Ascending aorta (tissue), 2 donors: Measurements from ENCODE around the gene SUSD3. TPM values are rescaled to one million over a fixed set of nuclear protein-coding genes. Genes with fewer than 3 reads are reported as not detected.

ENCODE experiments used
- DNase-seq, 2 donors: peaks; one replicate each; pipeline ENCODE4 v3.0.0-alpha.2; 2019; ENCODE audit warnings: low spot score in 2 of 2
- H3K27ac ChIP-seq, 2 donors: fragments of 200-600 bp; sonication (generic); one replicate each; pipeline ENCODE4 v1.5.1; 2016 to 2017; ENCODE audit warnings: mild to moderate bottlenecking in 1 of 2
- H3K27me3 ChIP-seq: fragments of 200-600 bp; sonication (generic); one replicate; pipeline ENCODE4 v1.5.1; 2017
- H3K36me3 ChIP-seq, 2 donors: fragments of 200-600 bp; sonication (generic); one replicate each; pipeline ENCODE4 v1.5.1; 2016
- H3K4me1 ChIP-seq, 2 donors: fragments of 200-600 bp; sonication (generic); one replicate each; pipeline ENCODE4 v1.5.1; 2016 to 2017; ENCODE audit warnings: mild to moderate bottlenecking in 1 of 2
- H3K4me3 ChIP-seq, 2 donors: fragments of 200-600 bp; sonication (generic); one replicate each; pipeline ENCODE4 v1.5.1; 2016 to 2017; ENCODE audit warnings: mild to moderate bottlenecking in 1 of 2
- H3K9me3 ChIP-seq, 2 donors: fragments of 200-600 bp; sonication (generic); one replicate each; pipeline ENCODE4 v1.5.1; 2016
- CTCF ChIP-seq, 3 experiments: fragments of 200-600 bp in 2 of 3; fragments of 450-650 bp in 1 of 3; sonication (generic) in 2 of 3; IDR thresholded peaks; one replicate each; pipeline ENCODE4 v1.5.1; 2016 to 2019; ENCODE audit warnings: antibody characterized with exemption in 3 of 3, mild to moderate bottlenecking in 1 of 3, moderate library complexity in 1 of 3
- intact Hi-C: fragments of 100-400 bp; cut with DNase I; formaldehyde crosslinking; loops from one replicate; pipeline ENCODE4 v1.15.1; 2023
- total RNA-seq: library from RNA; depleted of rRNA; stranded (reverse); fragments of >200 nt; gene quantifications from one replicate; pipeline ENCODE4 v1.1.0, GENCODE V29; 2016

Gene SUSD3
- total RNA-seq, 1 donor from 2014 or later: not detected

GRCh38 chr9:93053781-93054331 is 4.6 kb upstream of the SUSD3 start:
- Histone ChIP-seq H3K4me3 (no peak overlapping the region), H3K4me1 (peaks cover 19 to 57% of the 10 kb centered on the region in 2 donors), H3K27ac (peak overlapping the region; percentile 90 to 92), H3K36me3 (no peaks in the 10 kb centered on the region), H3K27me3 (no peaks in the 10 kb centered on the region), H3K9me3 (no peaks in the 10 kb centered on the region)
- DNase-seq: no peak
- no peak for TF ChIP-seq CTCF (IDR thresholded peaks at IDR 0.05)
- intact Hi-C loops: loop anchor here (2.0 to 5.0 kb wide), 3 partner anchors 19 to 397 kb away; partner anchors contain the start of genes FAM120A and ZNF484

- Histone ChIP-seq H3K36me3 (no peaks in the 10 kb centered on the region), H3K4me3 (no peak overlapping the region), H3K4me1 (peaks cover 22 to 63% of the 10 kb centered on the region in 2 donors), H3K27me3 (no peaks in the 10 kb centered on the region), H3K27ac (peak overlapping the region; percentile 90 to 92), H3K9me3 (no peaks in the 10 kb centered on the region)
- intact Hi-C loops: loop anchor here (5.0 kb wide), 2 partner anchors 53 to 178 kb away; partner anchors contain the start of gene ZNF484
- no peak for TF ChIP-seq CTCF (IDR thresholded peaks at IDR 0.05)
- DNase-seq: peak in 1 of 2 donors; percentile 56
These were observed 3.5 kb upstream of the SUSD3 start for GRCh38 chr9:93054758-93055704.

- Histone ChIP-seq H3K36me3 (no peaks in the 10 kb centered on the region), H3K4me3 (no peak overlapping the region), H3K27me3 (no peaks in the 10 kb centered on the region), H3K9me3 (no peaks in the 10 kb centered on the region), H3K27ac (peak overlapping the region; percentile 90 to 92), H3K4me1 (peaks cover 30 to 63% of the 10 kb centered on the region in 2 donors)
- intact Hi-C loops: loop anchor here (5.0 kb wide), 1 partner anchor 55 kb away; no protein-coding TSS in a partner anchor
- peak in 1 of 2 donors; percentile 57 for DNase-seq
- TF ChIP-seq CTCF (IDR thresholded peaks at IDR 0.05): no peak
These were observed 1.3 kb upstream of the SUSD3 start for GRCh38 chr9:93057042-93057702.

DNA sequence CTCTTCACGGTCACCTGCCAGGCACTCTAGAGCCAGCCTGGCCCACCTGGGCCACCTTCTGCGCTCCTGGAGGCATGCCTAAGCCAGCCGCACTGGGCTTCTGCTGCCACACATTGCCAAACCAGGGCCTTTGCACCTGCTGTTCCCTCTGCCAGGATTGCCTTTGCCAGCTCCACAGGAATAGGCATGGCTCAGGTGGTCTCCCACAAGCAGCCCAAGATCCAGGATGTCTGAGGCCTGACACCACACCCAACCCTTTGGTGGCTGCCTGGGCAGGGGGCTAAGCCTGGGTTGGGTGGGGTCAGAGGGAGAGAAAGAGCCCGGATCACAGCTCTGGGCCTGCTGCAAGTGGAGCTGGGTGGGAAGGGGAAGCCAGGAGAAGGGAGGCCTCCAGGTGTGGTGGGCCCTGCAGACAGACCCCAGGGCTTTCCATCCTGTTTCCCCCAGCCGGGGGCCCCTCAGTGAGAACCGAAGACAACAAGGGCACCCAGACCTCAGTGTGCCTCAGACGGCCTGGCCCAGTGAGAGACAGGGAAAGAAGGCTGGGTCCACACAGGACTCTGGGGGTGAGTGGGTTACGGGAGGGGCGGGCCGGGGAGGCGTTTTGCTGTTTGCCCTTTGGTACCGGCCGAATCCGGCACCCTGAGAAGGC is 672 bp upstream of the SUSD3 start:
- no peaks in the 10 kb centered on the region for H3K9me3 ChIP-seq
- H3K36me3 ChIP-seq: no peaks in the 10 kb centered on the region
- no peak for TF ChIP-seq CTCF (IDR thresholded peaks at IDR 0.05)
- H3K27me3 ChIP-seq: no peaks in the 10 kb centered on the region
- DNase-seq: peak in 1 of 2 donors; percentile 61
- peak overlapping the region in 1 of 2 donors; percentile 74 for H3K4me3 ChIP-seq
- peaks cover 28 to 57% of the 10 kb centered on the region in 2 donors for H3K4me1 ChIP-seq
- intact Hi-C loops: loop anchor here (1.0 to 5.0 kb wide), 3 partner anchors 37 to 75 kb away; no protein-coding TSS in a partner anchor
- H3K27ac ChIP-seq: peak overlapping the region; percentile 90 to 92
